GM19351 (cell line): ENCODE results near the gene D2HGDH.
"Not testable (repeated sequence)": the region's sequence is repeated elsewhere in the genome, so short reads cannot be mapped to it uniquely, and the experiment has no call there.

ENCODE experiments used
- ATAC-seq: cut with Tn5 transposase; IDR thresholded peaks from one replicate; pipeline ENCODE4 v1.9.1; 2021; ENCODE audit warnings: mild to moderate bottlenecking, moderate library complexity; ENCODE audit not compliant: unreplicated experiment

The D2HGDH gene

DNA sequence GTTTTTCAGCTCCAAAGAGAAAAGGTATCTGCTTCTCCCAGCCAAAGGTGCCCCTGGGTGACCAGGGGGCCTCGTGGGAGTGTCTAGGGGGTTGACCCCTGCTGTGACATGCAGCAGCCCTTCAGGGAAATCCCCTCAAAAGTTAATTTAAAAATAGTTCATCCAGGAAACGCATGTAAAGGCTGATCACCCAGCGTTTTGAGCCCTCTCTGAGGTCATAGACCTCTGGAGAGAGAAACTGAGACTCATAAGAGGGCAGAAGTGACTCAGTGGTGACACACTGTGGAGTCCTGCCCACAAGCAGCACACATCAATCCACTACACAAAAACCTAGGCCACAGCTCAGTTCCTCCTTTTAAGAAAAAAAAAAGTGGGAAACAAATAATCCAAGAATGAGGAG is 54.1 kb downstream of the D2HGDH start:
- peak; percentile 56 for ATAC-seq

DNA sequence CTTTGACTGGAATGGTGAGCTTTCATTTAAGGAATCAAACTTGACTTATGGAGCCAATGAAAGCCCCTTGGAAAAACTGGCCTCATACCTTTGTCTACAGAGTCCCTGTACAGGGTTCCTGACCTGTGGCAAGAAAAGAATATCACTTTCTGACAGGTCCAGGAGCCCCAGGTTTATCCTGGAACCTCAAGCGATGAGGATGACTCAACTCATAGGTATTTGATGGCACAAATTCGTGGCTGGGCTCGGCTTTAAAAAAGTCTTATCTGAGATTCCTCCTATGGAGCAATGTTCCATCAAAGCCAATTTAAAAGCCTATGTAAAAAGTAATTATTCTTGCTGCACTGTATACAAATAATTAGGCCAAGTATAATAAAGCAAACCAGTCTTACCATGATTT is 57.0 kb downstream of the D2HGDH start:
- ATAC-seq: not testable (repeated sequence)

DNA sequence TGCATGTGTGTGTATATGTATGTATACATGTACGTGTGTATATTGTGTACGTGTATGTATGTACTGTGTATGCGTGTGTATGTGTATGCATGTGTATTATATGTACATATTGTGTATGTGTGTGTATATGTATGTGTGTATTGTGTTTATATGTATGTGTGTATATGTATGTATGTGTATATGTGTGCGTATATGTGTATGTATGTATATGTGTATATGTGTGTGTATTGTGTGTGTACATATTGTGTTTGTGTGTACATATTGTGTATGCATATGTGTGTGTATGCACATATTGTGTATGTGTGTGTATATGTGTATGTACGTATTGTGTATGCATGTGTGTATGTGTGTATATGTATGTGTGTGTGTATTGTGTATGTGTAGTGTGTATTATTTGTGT is 59.0 kb downstream of the D2HGDH start:
- ATAC-seq: no peak

DNA sequence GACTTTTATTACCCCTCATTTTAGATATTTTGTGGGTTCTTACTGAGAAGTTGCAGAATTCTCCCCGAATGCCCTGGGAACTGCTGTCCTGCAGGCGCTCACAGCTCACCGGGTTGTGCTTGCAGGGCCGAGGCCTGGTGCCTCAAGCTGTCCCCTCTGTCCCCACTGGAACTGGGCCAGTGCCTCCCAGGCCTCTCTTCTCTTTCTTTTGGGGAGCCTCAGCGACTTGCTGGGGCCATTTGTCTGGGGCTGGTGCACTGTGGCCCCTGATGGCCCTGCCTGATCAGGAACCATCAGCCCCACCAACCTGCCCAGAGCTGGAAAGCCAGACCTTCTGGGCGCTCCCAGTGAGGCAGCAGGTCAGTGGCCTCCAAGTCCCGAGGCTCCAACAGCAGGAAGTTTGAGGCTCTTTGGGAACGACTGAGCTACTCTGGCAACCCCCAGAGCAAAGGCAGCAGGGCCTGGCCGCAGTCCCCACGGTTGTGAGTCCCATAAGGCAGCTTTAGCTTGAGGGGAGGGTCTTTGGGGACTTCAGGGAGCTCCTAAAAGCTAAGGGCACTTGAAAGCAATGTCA is 59.9 kb downstream of the D2HGDH start:
- ATAC-seq: no peak

DNA sequence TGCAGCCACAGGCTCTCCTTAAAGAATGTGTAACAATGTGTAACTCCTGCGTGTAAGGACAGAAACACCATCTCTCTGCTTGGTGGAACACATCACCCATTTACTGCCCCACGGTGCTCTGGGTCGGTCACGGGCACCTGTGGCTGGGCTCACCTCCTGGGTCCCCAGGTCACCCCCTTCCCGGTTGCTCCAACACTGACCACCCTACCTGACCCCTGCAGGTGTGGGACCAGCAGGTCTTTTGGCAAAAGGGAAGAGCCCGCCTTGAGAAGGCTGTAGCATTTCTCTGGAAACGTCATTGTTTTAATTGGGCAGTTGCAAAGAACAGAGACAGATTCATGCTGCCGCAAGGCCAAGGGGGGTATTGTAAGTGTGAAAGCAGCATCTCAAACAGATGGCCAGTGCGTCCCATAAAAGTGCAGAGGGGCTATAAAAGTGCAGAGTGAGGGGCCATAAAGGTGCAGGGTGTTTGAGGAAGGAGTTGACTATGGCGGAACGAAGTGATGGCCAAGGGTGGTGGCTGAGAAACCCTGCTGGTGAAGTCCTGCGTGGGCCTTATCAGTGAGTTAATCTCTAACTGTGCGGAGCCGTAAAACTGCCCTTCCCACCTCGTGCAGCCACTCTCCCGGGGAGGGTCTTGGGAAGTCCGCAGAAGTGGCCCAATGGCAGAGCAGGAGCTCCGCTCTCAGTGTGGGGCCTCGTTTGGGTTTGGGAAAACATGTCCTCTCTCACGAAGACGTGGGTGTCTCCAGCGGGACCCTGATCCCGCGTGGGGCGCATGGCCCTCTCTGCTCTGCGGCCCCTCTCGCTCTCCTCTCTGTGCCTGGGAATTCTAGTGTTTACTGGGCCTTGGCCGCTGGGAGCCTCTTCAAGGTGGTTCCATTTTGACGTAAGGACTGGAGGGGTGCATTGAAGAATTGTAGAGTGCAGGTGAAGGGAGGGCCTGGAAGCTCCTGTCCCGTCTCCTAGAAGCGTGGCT is 60.9 kb downstream of the D2HGDH start:
- ATAC-seq: no peak

DNA sequence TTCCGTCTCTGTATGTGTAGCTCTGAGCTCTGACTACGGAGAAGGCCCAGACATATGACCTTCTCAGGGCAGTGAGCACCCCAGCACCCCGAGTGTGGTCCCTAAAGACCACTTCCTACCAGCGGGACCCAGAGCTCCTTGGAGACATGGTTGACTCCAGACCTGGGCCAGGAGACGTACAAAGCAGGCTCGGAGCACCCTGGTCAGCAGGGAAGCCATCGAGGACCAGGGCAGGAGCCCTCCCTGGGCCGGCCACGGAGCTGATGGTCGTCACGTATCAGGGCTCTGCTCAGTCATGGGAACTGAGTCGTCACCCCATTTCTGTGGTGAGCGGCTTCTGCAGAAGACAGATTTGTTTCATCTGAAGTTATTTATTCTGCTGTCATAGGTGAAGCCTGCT is 61.8 kb downstream of the D2HGDH start:
- ATAC-seq: no peak

DNA sequence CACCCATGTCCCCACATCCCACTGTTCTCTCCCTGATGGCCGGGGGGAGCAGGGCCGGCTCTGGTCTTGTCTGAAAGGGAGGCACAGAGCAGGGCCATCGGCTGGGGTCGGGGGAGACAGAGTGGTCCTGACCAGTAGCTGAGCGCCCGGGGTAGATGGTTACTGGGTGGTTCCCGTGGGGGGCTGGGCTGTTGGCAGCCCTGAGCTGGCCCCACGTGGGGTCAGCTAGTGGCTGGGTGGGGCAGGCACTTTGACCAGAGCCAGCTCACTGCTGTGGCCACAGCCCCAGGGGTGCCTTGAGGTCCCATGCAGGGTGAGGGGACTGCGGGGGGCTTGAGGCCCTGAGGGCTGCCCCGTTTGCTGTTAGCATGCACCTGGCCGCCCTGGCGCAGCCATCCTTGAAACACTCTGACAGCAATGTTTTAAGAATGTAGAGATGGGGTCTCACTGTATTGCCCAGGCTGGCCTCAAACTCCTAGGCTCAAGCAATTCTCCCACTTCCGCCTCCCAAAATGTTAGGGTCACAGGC is 62.2 kb downstream of the D2HGDH start:
- no peak for ATAC-seq

DNA sequence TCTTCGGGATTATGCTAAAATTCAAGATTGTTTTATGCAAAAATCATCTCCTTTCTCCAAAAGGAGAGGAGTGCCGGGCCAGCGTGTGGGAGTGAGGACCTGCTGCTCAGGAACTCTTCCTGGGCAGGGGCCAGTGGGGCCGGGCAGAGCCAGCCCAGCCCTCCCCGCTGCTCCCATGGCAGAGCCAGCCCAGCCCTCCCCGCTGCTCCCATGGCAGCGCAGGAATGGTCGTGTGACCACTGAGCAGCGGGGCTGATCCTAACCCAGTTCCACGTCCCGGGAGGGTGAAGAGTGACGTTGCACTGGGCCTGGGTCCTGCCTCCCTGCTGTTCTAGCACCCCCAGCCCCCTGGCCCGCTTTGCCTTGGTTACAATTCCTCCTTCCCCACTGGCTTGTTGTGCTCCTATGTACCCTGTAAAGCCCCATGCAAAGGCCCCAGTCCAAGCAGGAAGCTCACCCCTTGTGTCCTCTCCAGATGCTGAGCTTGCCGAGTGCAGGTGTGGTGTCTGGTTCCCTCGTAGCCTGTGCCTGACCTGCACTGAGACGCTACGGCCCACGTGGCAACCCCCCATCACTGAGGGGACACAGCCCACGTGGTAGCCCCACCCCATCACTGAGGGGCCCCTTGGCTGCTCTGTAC is 63.1 kb downstream of the D2HGDH start:
- no peak for ATAC-seq

DNA sequence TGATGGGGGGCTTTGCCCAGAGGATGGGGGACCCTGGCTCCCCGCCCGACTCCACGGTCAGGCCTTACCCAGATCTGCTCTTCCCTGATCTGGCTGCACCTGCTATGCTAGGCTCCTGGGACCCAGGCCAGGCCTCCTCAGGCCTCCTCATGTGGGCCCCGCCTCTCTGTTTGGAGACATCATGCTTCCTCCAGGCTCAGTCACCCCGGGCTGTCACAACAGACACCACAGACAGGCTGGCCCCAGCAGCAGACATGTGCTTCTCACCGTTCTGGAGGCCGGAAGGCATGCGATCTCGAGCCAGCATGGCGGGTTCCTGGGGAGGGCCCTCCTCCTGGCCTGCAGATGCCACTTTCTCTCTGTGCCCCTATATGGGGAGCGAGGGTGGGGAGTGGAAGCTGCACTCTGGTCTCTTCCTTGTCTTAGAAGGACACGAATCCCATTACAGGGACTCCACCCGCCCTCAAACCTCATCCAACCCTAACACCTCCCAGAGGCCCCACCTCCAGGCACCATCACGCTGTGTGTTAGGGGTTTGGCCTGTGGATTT is 63.7 kb downstream of the D2HGDH start:
- ATAC-seq: no peak

DNA sequence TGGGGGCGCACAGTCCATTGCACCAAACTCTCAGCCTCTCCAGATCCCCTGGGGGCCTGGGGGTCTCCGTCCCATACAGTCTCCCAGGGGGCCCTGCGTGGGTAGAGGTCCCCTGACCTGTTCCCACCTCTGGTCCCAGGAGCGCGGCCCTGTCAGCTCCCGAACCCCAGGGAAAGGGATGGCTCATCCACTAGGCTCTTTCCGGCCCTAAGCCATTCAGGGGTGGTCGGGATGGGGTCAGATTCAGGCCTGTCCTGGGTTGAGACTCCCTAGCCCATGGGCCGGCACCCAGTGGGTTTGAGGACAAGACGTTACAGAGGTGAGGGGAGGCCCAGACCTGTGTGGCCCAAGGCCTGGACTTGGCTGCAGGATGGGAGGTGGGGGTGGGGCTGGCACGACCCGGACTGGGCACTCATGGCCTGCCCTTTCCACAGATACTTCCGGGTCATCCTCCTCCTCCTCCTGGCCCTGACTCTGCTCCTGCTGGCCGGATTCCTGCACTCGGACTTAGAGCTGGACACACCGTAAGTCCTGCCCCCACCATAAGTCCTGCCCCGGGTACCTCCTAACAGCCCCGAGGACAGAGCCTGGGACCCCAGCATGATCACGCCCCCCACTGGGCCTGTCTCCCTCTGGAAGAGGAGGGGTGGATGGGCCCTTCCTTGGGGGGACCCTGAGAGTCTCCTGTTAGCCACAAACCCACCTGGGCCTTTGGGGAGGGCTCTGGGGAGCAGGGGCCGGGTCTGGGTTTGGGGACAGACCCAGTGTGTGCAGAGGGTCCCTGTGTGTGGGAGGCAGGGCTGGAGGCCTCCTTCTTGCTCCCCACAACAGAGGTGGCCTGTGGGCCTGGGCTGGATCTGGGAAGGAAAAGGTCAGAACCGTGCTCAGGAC is 64.4 kb downstream of the D2HGDH start:
- no peak for ATAC-seq

DNA sequence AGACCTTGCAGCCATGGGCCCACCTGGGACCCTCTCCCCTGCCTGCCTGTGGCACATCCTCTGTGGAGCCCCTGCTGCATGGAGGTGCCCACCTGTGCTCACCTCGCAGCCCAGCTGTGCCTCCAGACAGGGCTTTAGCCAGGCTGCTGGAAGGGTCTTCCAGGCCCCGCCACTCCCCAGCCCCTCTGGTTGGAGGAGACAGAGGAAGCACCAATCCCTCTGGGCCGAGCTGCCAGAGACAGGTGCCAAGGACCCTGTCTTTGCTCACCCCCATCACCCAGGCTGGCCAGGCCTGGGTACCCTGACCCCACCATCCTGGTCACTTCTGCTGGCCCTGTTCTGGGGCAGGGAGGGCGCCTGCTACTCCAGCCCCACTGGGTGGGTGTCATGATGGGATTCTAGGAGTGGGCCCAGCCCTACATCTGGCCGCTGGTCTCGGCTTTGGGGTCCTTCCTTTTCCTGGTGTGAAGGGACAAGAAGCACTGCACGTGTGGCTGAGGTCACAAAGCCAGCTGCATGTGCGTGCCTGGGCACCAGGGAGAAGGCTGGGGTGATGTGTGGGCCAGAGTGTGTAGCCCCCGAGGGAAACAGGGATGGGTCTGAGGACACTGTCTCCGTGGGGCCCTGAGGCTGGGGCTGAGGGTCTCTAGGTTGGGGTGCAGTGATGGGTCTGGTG is 65.2 kb downstream of the D2HGDH start:
- ATAC-seq: no peak

DNA sequence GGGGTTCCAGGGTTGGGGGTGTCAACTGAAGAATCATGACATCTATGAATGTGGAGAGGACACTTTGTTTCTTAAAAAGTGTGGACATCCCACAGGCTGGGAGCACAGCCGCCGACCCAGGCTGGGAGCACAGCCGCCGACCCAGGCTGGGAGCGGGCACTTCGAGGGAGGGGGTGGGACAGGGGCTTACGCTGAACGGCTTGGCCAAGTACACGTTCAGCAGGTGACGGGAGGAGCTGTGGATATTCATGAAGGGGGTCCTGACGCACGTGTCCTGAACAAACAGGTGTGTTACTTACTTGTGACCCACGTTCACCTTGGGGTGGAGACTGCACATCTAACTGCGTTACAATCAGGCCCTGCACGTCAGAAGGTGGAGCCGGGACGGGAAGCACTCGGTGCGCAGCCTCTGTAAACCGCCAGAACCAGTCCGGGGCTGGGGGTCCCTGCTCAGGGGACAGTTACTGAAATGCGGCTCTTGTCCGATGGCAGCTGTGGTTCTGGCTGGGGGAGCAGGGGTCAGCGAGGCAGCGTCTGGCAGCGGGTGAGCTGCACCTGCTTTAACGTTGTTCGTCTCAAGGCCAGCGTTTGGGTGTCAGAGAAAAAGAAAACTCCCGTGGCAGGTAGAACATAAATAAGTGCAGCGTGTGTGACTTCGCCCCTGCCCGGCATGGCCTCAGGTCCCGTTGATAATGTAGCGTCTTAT is 65.9 kb downstream of the D2HGDH start:
- ATAC-seq: not testable (repeated sequence)

DNA sequence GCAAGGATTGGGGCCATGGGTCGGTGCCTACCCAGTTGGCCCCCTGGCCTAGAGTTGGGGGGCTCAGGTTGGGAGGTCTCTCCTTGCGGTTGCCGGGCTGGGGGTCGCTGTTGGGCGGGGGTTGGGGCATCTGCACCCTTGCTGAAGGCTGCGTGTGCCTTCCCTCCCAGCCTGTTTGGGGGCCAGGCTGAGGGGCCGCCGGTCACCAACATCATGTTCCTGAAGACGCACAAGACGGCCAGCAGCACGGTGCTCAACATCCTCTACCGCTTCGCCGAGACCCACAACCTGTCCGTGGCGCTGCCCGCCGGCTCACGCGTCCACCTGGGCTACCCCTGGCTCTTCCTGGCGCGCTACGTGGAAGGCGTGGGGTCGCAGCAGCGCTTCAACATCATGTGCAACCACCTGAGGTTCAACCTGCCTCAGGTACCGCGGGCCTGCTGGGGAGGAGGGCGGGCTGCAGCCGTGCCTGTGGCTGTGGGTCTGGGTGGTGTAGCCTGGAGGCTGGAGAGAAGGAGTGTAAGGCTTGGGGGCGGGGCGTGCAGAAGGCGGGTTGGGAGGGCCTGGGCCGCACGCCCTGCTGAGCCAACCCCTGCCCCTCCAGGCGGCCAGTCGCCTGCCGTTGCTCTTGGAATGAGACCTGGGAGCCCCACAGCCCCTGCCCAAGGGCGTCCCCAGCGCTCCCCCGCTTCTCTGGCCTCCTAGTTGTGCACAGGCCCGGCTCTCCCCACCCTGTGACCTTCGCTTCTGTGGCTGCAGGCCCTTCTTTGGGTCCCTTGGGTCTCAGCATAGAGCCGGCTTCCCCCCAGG is 67.4 kb downstream of the D2HGDH start:
- ATAC-seq: no peak

DNA sequence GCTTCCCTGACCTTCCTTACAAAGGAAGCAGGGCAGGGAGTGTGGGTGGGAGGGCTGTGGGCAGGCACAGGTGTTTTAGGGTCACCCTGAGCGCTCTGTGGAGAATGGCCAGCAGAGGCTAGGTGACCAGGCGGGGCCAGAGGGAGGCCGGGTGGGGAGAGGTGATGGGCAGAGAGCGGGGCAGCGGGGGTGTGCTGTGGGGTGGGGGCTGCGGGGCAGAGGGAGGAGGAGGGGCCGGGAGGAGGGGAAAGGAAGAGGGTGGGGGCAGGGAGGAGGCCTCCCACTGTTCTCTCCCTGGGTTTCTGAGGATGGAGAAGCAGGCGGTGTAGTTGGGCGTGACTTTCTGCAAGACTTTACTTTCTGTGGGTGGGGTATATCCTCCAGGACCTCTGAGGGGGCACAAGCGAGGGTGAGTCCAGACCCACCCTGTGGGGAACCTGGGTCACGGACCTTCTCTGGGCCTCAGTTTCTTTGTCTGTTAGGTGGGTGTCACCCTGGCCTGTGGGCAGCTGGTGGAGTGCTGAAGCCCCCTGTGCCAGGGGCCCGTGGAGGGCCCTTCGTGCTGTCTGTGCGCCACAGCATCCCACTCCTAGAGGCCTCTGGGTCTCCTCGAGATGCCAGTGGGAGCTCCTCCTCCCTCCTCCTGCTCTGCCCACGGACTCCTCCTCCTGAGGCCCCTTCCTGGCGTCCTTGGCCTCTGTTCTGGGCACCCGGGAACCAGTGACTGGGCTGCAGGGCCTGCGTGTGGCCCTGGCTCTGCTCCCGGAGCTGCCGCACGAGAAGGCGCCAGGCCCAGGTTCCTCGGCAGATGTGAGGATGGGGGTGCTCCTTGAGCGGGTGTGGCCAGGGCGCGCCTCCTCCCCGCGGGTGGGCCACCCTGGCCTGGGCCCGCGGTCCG is 68.2 kb downstream of the D2HGDH start:
- no peak for ATAC-seq

DNA sequence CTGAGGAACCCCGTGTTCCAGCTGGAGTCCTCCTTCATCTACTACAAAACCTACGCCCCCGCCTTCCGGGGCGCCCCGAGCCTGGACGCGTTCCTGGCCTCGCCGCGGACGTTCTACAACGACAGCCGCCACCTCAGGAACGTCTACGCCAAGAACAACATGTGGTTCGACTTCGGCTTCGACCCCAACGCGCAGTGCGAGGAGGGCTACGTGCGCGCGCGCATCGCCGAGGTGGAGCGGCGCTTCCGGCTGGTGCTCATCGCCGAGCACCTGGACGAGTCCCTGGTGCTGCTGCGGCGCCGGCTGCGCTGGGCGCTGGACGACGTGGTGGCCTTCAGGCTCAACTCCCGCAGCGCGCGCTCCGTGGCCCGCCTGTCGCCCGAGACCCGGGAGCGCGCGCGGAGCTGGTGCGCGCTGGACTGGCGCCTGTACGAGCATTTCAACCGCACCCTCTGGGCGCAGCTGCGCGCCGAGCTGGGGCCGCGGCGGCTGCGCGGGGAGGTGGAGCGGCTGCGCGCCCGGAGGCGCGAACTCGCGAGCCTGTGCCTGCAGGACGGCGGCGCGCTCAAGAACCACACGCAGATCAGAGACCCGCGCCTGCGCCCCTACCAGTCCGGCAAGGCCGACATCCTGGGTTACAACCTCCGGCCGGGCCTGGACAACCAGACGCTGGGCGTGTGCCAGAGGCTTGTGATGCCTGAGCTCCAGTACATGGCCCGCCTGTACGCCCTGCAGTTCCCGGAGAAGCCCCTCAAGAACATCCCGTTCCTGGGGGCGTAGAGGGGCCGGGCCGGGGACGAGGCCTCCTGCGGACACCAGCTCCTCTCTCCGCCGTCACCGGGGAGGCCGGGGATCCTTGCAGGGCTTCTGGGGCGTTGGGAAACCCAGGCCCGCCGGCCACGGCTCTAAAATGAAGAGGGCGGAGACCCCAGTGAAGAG is 69.2 kb downstream of the D2HGDH start:
- ATAC-seq: peak; percentile 65
